Measurements from ENCODE around the gene SIAH3.

DNA sequence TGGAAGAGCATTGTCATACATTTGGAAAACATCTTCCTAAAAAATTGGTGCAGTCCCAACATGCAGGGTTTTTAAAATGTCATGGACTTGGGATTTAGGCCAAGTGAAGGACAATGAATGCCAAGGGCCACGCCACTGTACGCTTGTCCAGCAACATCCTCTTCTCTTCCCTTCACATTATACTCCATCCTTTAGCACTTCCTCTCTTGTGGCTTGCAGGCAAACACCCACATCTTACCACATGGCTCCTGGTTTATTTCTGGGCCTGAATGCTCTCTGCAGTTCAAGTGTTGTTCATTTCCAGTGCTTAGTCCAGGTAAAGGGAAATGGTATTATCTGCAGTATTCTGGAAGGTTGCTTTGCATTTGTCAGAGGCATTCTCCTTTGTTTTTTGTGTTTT lies 104.5 kb downstream of the SIAH3 start:
- TF ChIP-seq, protein P1, sequence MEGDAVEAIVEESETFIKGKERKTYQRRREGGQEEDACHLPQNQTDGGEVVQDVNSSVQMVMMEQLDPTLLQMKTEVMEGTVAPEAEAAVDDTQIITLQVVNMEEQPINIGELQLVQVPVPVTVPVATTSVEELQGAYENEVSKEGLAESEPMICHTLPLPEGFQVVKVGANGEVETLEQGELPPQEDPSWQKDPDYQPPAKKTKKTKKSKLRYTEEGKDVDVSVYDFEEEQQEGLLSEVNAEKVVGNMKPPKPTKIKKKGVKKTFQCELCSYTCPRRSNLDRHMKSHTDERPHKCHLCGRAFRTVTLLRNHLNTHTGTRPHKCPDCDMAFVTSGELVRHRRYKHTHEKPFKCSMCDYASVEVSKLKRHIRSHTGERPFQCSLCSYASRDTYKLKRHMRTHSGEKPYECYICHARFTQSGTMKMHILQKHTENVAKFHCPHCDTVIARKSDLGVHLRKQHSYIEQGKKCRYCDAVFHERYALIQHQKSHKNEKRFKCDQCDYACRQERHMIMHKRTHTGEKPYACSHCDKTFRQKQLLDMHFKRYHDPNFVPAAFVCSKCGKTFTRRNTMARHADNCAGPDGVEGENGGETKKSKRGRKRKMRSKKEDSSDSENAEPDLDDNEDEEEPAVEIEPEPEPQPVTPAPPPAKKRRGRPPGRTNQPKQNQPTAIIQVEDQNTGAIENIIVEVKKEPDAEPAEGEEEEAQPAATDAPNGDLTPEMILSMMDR (IDR thresholded peaks at IDR 0.05; ENCODE audit: low read depth, low read length, missing input control) = no peak
- TF ChIP-seq YY1 (IDR thresholded peaks at IDR 0.05) (no peak), FOXA1 (IDR thresholded peaks at IDR 0.05) (no peak), GABPA (IDR thresholded peaks at IDR 0.05 in 1 of 2, conservative IDR thresholded peaks at IDR 0.05 in 1 of 2) (no peak), RAD21 (IDR thresholded peaks at IDR 0.05) (no peak), JUND (IDR thresholded peaks at IDR 0.05) (no peak), NR2F2 (IDR thresholded peaks at IDR 0.05) (no peak), TAF1 (conservative IDR thresholded peaks at IDR 0.05) (no peak)
- TF ChIP-seq, protein P2, sequence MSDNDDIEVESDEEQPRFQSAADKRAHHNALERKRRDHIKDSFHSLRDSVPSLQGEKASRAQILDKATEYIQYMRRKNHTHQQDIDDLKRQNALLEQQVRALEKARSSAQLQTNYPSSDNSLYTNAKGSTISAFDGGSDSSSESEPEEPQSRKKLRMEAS (IDR thresholded peaks at IDR 0.05) = no peak
- TF ChIP-seq, protein P3, sequence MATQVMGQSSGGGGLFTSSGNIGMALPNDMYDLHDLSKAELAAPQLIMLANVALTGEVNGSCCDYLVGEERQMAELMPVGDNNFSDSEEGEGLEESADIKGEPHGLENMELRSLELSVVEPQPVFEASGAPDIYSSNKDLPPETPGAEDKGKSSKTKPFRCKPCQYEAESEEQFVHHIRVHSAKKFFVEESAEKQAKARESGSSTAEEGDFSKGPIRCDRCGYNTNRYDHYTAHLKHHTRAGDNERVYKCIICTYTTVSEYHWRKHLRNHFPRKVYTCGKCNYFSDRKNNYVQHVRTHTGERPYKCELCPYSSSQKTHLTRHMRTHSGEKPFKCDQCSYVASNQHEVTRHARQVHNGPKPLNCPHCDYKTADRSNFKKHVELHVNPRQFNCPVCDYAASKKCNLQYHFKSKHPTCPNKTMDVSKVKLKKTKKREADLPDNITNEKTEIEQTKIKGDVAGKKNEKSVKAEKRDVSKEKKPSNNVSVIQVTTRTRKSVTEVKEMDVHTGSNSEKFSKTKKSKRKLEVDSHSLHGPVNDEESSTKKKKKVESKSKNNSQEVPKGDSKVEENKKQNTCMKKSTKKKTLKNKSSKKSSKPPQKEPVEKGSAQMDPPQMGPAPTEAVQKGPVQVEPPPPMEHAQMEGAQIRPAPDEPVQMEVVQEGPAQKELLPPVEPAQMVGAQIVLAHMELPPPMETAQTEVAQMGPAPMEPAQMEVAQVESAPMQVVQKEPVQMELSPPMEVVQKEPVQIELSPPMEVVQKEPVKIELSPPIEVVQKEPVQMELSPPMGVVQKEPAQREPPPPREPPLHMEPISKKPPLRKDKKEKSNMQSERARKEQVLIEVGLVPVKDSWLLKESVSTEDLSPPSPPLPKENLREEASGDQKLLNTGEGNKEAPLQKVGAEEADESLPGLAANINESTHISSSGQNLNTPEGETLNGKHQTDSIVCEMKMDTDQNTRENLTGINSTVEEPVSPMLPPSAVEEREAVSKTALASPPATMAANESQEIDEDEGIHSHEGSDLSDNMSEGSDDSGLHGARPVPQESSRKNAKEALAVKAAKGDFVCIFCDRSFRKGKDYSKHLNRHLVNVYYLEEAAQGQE (IDR thresholded peaks at IDR 0.05) = no peak
- TF ChIP-seq, protein P4, sequence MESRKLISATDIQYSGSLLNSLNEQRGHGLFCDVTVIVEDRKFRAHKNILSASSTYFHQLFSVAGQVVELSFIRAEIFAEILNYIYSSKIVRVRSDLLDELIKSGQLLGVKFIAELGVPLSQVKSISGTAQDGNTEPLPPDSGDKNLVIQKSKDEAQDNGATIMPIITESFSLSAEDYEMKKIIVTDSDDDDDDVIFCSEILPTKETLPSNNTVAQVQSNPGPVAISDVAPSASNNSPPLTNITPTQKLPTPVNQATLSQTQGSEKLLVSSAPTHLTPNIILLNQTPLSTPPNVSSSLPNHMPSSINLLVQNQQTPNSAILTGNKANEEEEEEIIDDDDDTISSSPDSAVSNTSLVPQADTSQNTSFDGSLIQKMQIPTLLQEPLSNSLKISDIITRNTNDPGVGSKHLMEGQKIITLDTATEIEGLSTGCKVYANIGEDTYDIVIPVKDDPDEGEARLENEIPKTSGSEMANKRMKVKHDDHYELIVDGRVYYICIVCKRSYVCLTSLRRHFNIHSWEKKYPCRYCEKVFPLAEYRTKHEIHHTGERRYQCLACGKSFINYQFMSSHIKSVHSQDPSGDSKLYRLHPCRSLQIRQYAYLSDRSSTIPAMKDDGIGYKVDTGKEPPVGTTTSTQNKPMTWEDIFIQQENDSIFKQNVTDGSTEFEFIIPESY (IDR thresholded peaks at IDR 0.05) = no peak

Data from liver (tissue), 3 donors.